H9 (cell line): Measurements from ENCODE around the gene MYOZ2. TPM values are rescaled to one million over a fixed set of nuclear protein-coding genes. Genes with fewer than 3 reads are reported as not detected.

Source experiments
- DNase-seq: peaks from one replicate; pipeline ENCODE4 v3.0.0-alpha.2; 2017
- H2AFZ ChIP-seq: one replicate; pipeline ENCODE4 v1.6.1; 2013; ENCODE audit warnings: mild to moderate bottlenecking, low read length, control low read depth, moderate library complexity
- H2AK5ac ChIP-seq: 2 replicates; pipeline ENCODE4 v1.6.1; 2013; ENCODE audit warnings: low read length, control low read depth, mixed read lengths; ENCODE audit not compliant: insufficient read length
- H2BK120ac ChIP-seq: one replicate; pipeline ENCODE4 v1.6.1; 2013; ENCODE audit warnings: low read depth, mild to moderate bottlenecking, low read length, control low read depth, inconsistent platforms; ENCODE audit not compliant: poor library complexity, severe bottlenecking
- H2BK12ac ChIP-seq: 2 replicates; pipeline ENCODE4 v1.6.1; 2013; ENCODE audit warnings: low read length, control low read depth, mixed read lengths, low read depth; ENCODE audit not compliant: insufficient read length
- H2BK15ac ChIP-seq: 2 replicates; pipeline ENCODE4 v1.6.1; 2013; ENCODE audit warnings: low read depth, low read length, control low read depth
- H2BK20ac ChIP-seq: one replicate; pipeline ENCODE4 v1.6.1; 2013; ENCODE audit warnings: low read depth, mild to moderate bottlenecking, low read length, control low read depth, inconsistent platforms; ENCODE audit not compliant: poor library complexity, severe bottlenecking
- H2BK5ac ChIP-seq: 2 replicates; pipeline ENCODE4 v1.6.1; 2013; ENCODE audit warnings: low read length, control low read depth, mixed read lengths; ENCODE audit not compliant: insufficient read length
- H3K14ac ChIP-seq: 2 replicates; pipeline ENCODE4 v1.6.1; 2013; ENCODE audit warnings: low read length, control low read depth; ENCODE audit not compliant: insufficient read depth
- H3K18ac ChIP-seq: 2 replicates; pipeline ENCODE4 v1.6.1; 2013; ENCODE audit warnings: low read depth, mild to moderate bottlenecking, mixed read lengths, low read length, control low read depth; ENCODE audit not compliant: insufficient read length
- H3K23ac ChIP-seq: 2 replicates; pipeline ENCODE4 v1.6.1; 2013; ENCODE audit warnings: low read length, control low read depth, mixed read lengths, low read depth; ENCODE audit not compliant: insufficient read length
- H3K23me2 ChIP-seq: 2 replicates; pipeline ENCODE4 v1.6.1; 2013; ENCODE audit warnings: low read depth, mild to moderate bottlenecking, mixed read lengths, low read length, control low read depth; ENCODE audit not compliant: insufficient read length, poor library complexity, severe bottlenecking
- H3K27ac ChIP-seq: 2 replicates; pipeline ENCODE4 v1.5.1; 2013; ENCODE audit warnings: low read length, control low read depth, mixed read lengths, low read depth; ENCODE audit not compliant: insufficient read length
- H3K27me3 ChIP-seq: 2 replicates; pipeline ENCODE4 v1.6.1; 2013; ENCODE audit warnings: low read length, control low read depth, inconsistent platforms; ENCODE audit not compliant: insufficient read depth
- H3K4ac ChIP-seq: 2 replicates; pipeline ENCODE4 v1.6.1; 2013; ENCODE audit warnings: low read depth, mild to moderate bottlenecking, control low read depth, inconsistent platforms, low read length, moderate library complexity
- H3K4me1 ChIP-seq: 2 replicates; pipeline ENCODE4 v1.6.1; 2013; ENCODE audit warnings: low read length, control low read depth, inconsistent platforms; ENCODE audit not compliant: insufficient read depth
- H3K4me2 ChIP-seq: 2 replicates; pipeline ENCODE4 v1.6.1; 2013; ENCODE audit warnings: low read length, control low read depth, mixed read lengths; ENCODE audit not compliant: insufficient read length, insufficient read depth
- H3K56ac ChIP-seq: 2 replicates; pipeline ENCODE4 v1.6.1; 2013; ENCODE audit warnings: low read depth, mild to moderate bottlenecking, mixed read lengths, low read length, control low read depth; ENCODE audit not compliant: insufficient read length
- H3K79me1 ChIP-seq: 2 replicates; pipeline ENCODE4 v1.6.1; 2013; ENCODE audit warnings: low read depth, mild to moderate bottlenecking, moderate library complexity, low read length, control low read depth, inconsistent platforms; ENCODE audit not compliant: insufficient read depth, poor library complexity, severe bottlenecking
- H3K79me2 ChIP-seq: 2 replicates; pipeline ENCODE4 v1.6.1; 2013; ENCODE audit warnings: low read length, control low read depth, inconsistent platforms; ENCODE audit not compliant: insufficient read depth
- H3K9ac ChIP-seq: 2 replicates; pipeline ENCODE4 v1.6.1; 2013; ENCODE audit warnings: low read length, control low read depth, mixed read lengths; ENCODE audit not compliant: insufficient read length; ENCODE audit errors: extremely low read depth
- H3K9me3 ChIP-seq: one replicate; pipeline ENCODE4 v1.6.1; 2013; ENCODE audit warnings: low read depth, low read length, inconsistent platforms; ENCODE audit not compliant: control insufficient read depth
- H3T11ph ChIP-seq: one replicate; pipeline ENCODE4 v1.6.1; 2013; ENCODE audit warnings: mild to moderate bottlenecking, low read length, control low read depth, inconsistent platforms
- H4K20me1 ChIP-seq: one replicate; pipeline ENCODE4 v1.6.1; 2013; ENCODE audit not compliant: control insufficient read depth, insufficient read length, insufficient read depth
- H4K5ac ChIP-seq: 2 replicates; pipeline ENCODE4 v1.6.1; 2013; ENCODE audit warnings: low read depth, mild to moderate bottlenecking, mixed read lengths, low read length, control low read depth; ENCODE audit not compliant: insufficient read length
- H4K8ac ChIP-seq: replicated peaks from 2 replicates; pipeline ENCODE4 v1.6.1; 2013; ENCODE audit warnings: low read length, control low read depth, mixed read lengths, low read depth; ENCODE audit not compliant: insufficient read length
- H4K91ac ChIP-seq: 2 replicates; pipeline ENCODE4 v1.6.1; 2013; ENCODE audit warnings: low read depth, mild to moderate bottlenecking, moderate library complexity, mixed read lengths, low read length, control low read depth; ENCODE audit not compliant: insufficient read length
- H3K27ac Mint-ChIP-seq, 3 experiments: 2 replicates in 2 of 3; 3 replicates in 1 of 3; pipeline ENCODE4 v1.8.0; 2020 to 2021; ENCODE audit warnings: mixed read lengths in 3 of 3, mild to moderate bottlenecking in 1 of 3, moderate library complexity in 1 of 3
- H3K27me3 Mint-ChIP-seq: 2 replicates; pipeline ENCODE4 v1.8.0; 2021; ENCODE audit warnings: low read depth, mild to moderate bottlenecking, moderate library complexity, mixed read lengths
- H3K36me3 Mint-ChIP-seq, 3 experiments: 2 replicates in 2 of 3; 3 replicates in 1 of 3; pipeline ENCODE4 v1.8.0; 2020 to 2021; ENCODE audit warnings: low read depth in 3 of 3, mixed read lengths in 3 of 3; ENCODE audit not compliant: insufficient read depth in 1 of 3
- H3K4me1 Mint-ChIP-seq, 2 experiments: 2 replicates each; pipeline ENCODE4 v1.8.0; 2020; ENCODE audit warnings: mixed read lengths in 2 of 2
- H3K4me3 Mint-ChIP-seq, 2 experiments: 2 replicates in 1 of 2; 3 replicates in 1 of 2; pipeline ENCODE4 v1.8.0; 2020 to 2021; ENCODE audit warnings: mild to moderate bottlenecking in 2 of 2, mixed read lengths in 2 of 2, moderate library complexity in 1 of 2
- H3K9me3 Mint-ChIP-seq, 2 experiments: 2 replicates in 1 of 2; 3 replicates in 1 of 2; pipeline ENCODE4 v1.8.0; 2020; ENCODE audit warnings: mild to moderate bottlenecking in 2 of 2, mixed read lengths in 2 of 2, moderate library complexity in 1 of 2
- CTCF ChIP-seq: fragments of 200-600 bp; sonication (generic); conservative IDR thresholded peaks from 3 replicates; pipeline ENCODE4 v1.8.0; 2021; ENCODE audit warnings: antibody characterized with exemption, mild to moderate bottlenecking
- total RNA-seq: library from RNA; stranded (reverse); gene quantifications from 2 replicates; pipeline ENCODE4 v1.2.1, GENCODE V29; 2021

The MYOZ2 gene
- total RNA-seq, 1 experiment from 2014 or later = not detected

- H3K36me3 Mint-ChIP-seq = no peaks in the 10 kb centered on the region
- Histone ChIP-seq H4K5ac (no peak overlapping the region), H4K20me1 (no peaks in the 10 kb centered on the region), H2AK5ac (no peak overlapping the region), H3K4me1 (no peaks in the 10 kb centered on the region), H3K18ac (no peak overlapping the region), H3K27me3 (no peaks in the 10 kb centered on the region), H3K79me2 (no peaks in the 10 kb centered on the region), H2BK20ac (no peak overlapping the region), H3K23ac (no peak overlapping the region), H2BK5ac (no peak overlapping the region), H2BK15ac (no peak overlapping the region), H3K27ac (no peak overlapping the region), H2AFZ (no peak overlapping the region), H2BK120ac (no peak overlapping the region), H3K4ac (no peak overlapping the region), H3K9ac (no peak overlapping the region), H3K4me2 (no peak overlapping the region), H3K56ac (no peak overlapping the region), H4K8ac (no peak overlapping the region), H3K79me1 (no peaks in the 10 kb centered on the region), H3T11ph (no peak overlapping the region), H3K14ac (no peak overlapping the region), H4K91ac (no peak overlapping the region), H3K9me3 (no peaks in the 10 kb centered on the region), H3K23me2 (no peaks in the 10 kb centered on the region), H2BK12ac (no peak overlapping the region)
- DNase-seq = no peak
- no peaks in the 10 kb centered on the region for H3K27me3 Mint-ChIP-seq
- no peak for TF ChIP-seq CTCF
- peak overlapping the region in 1 of 3 experiments; percentile 22; a peak in 1 of 7 replicates for H3K27ac Mint-ChIP-seq
- H3K4me1 Mint-ChIP-seq = peaks cover 4 to 6% of the 10 kb centered on the region in 2 experiments
- no peaks in the 10 kb centered on the region for H3K9me3 Mint-ChIP-seq
- H3K4me3 Mint-ChIP-seq = no peak overlapping the region
These were observed 11.3 kb upstream of the MYOZ2 start for GRCh38 chr4:119124352-119124751.
